GM12801 (cell line): Measurements from ENCODE around the gene PRPF8.

Experiments
- TF ChIP-seq, protein P1 (sequence below): IDR thresholded peaks from one replicate; pipeline ENCODE4 v1.5.1; 2011; ENCODE audit warnings: control low read depth; ENCODE audit not compliant: insufficient read length; ENCODE audit errors: extremely low read depth

PRPF8 gene

GRCh38 chr17:1727876-1728630 lies 43.4 kb upstream of the PRPF8 start:
- TF ChIP-seq, protein P1, sequence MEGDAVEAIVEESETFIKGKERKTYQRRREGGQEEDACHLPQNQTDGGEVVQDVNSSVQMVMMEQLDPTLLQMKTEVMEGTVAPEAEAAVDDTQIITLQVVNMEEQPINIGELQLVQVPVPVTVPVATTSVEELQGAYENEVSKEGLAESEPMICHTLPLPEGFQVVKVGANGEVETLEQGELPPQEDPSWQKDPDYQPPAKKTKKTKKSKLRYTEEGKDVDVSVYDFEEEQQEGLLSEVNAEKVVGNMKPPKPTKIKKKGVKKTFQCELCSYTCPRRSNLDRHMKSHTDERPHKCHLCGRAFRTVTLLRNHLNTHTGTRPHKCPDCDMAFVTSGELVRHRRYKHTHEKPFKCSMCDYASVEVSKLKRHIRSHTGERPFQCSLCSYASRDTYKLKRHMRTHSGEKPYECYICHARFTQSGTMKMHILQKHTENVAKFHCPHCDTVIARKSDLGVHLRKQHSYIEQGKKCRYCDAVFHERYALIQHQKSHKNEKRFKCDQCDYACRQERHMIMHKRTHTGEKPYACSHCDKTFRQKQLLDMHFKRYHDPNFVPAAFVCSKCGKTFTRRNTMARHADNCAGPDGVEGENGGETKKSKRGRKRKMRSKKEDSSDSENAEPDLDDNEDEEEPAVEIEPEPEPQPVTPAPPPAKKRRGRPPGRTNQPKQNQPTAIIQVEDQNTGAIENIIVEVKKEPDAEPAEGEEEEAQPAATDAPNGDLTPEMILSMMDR = no peak

DNA sequence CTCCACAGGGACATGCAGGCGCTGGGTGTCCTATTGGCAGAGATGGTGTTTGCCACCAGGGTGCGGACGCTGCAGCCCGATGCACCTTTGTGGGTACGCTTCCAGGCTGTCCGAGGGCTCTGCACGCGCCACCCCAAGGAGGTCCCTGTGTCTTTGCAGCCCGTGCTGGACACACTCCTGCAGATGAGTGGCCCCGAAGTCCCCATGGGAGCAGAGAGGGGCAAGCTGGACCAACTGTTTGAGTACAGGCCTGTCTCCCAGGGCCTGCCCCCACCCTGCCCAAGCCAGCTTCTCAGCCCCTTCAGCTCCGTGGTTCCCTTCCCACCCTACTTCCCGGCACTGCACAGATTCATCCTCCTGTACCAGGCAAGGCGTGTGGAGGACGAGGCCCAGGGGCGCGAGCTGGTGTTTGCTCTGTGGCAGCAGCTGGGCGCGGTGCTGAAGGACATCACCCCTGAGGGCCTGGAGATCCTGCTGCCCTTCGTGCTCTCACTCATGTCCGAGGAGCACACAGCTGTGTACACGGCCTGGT lies 42.7 kb upstream of the PRPF8 start:
- TF ChIP-seq, protein P1 = no peak

DNA sequence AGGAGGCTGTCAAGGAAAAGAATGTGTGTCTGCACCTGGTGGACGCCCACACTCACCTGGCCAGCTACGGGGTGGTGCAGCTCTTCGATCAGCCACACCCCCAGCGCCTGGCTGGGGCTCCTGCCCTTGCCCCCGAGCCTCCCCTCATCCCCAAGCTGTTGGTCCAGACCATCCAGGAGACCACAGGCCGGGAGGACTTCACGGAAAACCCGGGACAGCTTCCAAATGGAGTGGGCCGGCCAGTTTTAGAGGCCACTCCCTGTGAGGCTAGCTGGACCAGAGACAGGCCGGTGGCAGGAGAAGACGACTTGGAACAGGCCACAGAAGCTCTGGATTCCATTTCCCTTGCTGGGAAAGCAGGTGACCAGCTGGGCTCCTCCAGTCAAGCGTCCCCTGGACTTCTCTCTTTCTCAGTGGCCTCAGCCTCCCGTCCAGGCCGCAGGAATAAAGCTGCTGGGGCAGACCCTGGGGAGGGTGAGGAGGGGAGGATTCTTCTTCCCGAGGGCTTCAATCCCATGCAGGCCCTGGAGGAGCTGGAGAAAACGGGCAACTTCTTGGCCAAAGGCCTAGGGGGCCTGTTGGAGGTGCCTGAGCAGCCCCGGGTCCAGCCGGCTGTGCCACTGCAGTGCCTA lies 42.1 kb upstream of the PRPF8 start:
- TF ChIP-seq, protein P1 = no peak

DNA sequence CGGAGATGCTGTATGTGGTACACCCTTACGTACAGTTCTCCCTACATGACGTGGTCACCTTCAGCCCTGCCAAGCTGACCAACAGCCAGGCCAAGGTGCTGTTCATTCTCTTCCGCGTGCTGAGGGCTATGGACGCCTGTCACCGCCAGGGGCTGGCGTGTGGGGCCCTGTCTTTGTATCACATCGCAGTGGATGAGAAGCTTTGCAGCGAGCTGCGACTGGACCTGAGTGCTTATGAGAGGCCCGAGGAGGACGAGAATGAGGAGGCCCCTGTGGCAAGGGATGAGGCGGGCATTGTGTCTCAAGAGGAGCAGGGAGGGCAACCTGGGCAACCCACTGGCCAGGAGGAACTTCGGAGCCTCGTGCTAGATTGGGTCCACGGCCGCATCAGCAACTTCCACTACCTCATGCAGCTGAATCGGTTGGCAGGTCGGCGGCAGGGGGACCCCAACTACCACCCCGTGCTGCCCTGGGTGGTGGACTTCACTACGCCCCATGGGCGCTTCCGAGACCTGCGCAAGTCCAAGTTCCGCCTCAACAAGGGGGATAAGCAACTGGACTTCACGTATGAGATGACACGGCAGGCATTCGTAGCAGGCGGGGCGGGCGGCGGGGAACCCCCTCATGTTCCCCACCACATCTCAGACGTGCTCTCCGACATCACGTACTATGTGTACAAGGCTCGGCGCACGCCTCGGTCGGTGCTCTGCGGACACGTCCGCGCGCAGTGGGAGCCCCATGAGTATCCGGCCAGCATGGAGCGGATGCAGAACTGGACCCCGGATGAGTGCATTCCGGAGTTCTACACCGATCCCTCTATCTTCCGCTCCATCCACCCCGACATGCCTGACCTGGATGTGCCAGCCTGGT lies 41.2 kb upstream of the PRPF8 start:
- TF ChIP-seq, protein P1 = no peak

DNA sequence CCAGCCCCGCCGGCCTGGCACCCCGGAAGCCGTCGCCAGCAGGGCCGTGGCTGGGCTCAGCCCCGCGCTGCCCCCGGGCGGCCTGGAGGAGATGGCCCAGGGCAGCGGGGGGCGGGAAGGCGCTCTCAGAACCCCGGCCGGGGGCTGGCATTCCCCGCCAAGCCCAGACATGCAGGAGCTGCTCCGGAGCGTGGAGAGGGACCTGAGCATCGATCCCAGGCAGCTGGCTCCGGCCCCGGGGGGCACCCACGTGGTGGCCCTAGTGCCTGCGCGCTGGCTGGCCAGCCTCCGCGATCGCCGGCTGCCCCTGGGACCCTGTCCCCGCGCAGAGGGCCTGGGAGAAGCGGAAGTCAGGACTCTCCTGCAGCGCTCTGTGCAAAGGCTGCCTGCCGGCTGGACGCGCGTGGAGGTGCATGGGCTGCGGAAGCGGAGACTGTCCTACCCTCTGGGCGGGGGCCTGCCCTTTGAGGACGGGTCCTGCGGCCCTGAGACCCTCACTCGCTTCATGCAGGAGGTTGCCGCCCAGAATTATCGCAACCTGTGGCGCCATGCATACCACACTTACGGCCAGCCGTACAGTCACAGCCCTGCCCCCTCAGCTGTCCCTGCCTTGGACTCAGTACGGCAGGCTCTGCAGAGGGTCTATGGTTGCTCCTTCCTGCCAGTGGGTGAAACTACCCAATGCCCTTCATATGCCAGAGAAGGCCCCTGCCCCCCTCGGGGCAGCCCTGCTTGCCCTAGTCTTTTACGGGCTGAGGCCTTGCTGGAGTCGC lies 40.4 kb upstream of the PRPF8 start:
- TF ChIP-seq, protein P1 = no peak

GRCh38 chr17:1724351-1724868 lies 39.7 kb upstream of the PRPF8 start, which contains the start of gene WDR81:
Gene WDR81, plus strand, starts transcription at chr17:1724704. Its CDS starts 256 bp downstream, at chr17:1724960.
- TF ChIP-seq, protein P1 = no peak
